Measurements from ENCODE around the gene EIF2D.

Gene EIF2D

GRCh38 chr1:206588492-206588891 lies 23.8 kb downstream of the EIF2D start:
- DNase-seq (ENCODE audit: low spot score), result no peak
- in situ Hi-C loops (cut with MboI; ENCODE audit: low pct_unique_long_range_greater_than_20kb, low sequenced_read_pairs, unreplicated experiment), result no loop called here
- TF ChIP-seq, protein P1, sequence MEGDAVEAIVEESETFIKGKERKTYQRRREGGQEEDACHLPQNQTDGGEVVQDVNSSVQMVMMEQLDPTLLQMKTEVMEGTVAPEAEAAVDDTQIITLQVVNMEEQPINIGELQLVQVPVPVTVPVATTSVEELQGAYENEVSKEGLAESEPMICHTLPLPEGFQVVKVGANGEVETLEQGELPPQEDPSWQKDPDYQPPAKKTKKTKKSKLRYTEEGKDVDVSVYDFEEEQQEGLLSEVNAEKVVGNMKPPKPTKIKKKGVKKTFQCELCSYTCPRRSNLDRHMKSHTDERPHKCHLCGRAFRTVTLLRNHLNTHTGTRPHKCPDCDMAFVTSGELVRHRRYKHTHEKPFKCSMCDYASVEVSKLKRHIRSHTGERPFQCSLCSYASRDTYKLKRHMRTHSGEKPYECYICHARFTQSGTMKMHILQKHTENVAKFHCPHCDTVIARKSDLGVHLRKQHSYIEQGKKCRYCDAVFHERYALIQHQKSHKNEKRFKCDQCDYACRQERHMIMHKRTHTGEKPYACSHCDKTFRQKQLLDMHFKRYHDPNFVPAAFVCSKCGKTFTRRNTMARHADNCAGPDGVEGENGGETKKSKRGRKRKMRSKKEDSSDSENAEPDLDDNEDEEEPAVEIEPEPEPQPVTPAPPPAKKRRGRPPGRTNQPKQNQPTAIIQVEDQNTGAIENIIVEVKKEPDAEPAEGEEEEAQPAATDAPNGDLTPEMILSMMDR (IDR thresholded peaks at IDR 0.05; ENCODE audit: extremely low read depth, insufficient read depth, missing control alignments), result no peak

DNA sequence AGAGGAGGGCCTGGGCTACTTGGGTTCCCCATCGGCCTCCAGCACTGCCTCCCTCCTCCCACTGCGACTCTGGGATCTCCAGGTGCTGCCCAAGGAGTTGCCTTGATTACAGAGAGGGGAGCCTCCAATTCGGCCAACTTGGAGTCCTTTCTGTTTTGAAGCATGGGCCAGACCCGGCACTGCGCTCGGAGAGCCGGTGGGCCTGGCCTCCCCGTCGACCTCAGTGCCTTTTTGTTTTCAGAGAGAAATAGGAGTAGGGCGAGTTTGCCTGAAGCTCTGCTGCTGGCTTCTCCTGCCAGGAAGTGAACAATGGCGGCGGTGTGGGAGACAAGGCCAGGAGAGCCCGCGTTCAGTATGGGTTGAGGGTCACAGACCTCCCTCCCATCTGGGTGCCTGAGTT lies 24.4 kb downstream of the EIF2D start:
- no peak for DNase-seq (ENCODE audit: low spot score)
- in situ Hi-C loops (cut with MboI; ENCODE audit: low pct_unique_long_range_greater_than_20kb, low sequenced_read_pairs, unreplicated experiment), result no loop called here
- TF ChIP-seq, protein P1 (IDR thresholded peaks at IDR 0.05; ENCODE audit: extremely low read depth, insufficient read depth, missing control alignments), result no peak

DNA sequence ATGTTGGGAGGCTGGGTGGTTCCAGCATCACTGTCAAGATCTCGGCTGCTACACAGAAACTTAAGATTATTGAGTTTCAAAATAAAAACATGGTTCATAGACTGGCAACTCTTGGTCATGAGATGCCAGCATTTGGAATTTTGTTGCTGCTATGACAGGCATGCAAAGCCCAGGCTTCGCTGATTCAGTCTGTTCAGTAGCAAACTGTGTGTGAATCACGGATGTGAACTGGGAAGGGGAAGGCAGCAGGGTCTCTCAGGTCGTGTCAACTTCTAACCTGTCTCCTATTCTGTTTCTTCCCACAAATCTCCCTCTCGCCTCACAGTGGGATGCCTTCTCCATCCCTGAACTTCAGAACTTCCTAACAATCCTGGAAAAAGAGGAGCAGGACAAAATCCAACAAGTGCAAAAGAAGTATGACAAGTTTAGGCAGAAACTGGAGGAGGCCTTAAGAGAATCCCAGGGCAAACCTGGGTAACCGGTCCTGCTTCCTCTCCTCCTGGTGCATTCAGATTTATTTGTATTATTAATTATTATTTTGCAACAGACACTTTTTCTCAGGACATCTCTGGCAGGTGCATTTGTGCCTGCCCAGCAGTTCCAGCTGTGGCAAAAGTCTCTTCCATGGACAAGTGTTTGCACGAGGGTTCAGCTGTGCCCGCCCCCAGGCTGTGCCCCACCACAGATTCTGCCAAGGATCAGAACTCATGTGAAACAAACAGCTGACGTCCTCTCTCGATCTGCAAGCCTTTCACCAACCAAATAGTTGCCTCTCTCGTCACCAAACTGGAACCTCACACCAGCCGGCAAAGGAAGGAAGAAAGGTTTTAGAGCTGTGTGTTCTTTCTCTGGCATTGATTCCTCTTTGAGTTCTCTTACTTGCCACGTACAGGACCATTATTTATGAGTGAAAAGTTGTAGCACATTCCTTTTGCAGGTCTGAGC lies 25.5 kb downstream of the EIF2D start:
- in situ Hi-C loops (cut with MboI; ENCODE audit: low pct_unique_long_range_greater_than_20kb, low sequenced_read_pairs, unreplicated experiment), result no loop called here
- TF ChIP-seq, protein P1 (IDR thresholded peaks at IDR 0.05; ENCODE audit: extremely low read depth, insufficient read depth, missing control alignments), result no peak
- DNase-seq (ENCODE audit: low spot score), result no peak

- TF ChIP-seq, protein P1 (IDR thresholded peaks at IDR 0.05; ENCODE audit: extremely low read depth, insufficient read depth, missing control alignments), result no peak
- in situ Hi-C loops (cut with MboI; ENCODE audit: low pct_unique_long_range_greater_than_20kb, low sequenced_read_pairs, unreplicated experiment), result loop anchor here (5.0 kb wide), 1 partner anchor 37 kb away; no protein-coding TSS in a partner anchor
- DNase-seq (ENCODE audit: low spot score), result no peak
These were observed 27.6 kb downstream of the EIF2D start for GRCh38 chr1:206584683-206585082.

GRCh38 chr1:206583707-206584648 lies 28.3 kb downstream of the EIF2D start:
- TF ChIP-seq, protein P1 (IDR thresholded peaks at IDR 0.05; ENCODE audit: extremely low read depth, insufficient read depth, missing control alignments), result peak; percentile 93
- in situ Hi-C loops (cut with MboI; ENCODE audit: low pct_unique_long_range_greater_than_20kb, low sequenced_read_pairs, unreplicated experiment), result loop anchor here (5.0 kb wide), 1 partner anchor 37 kb away; no protein-coding TSS in a partner anchor
- peak; percentile 71 for DNase-seq (ENCODE audit: low spot score)

All from GM13977 (cell line).